Measurements from ENCODE around the gene GAP43.

DNA sequence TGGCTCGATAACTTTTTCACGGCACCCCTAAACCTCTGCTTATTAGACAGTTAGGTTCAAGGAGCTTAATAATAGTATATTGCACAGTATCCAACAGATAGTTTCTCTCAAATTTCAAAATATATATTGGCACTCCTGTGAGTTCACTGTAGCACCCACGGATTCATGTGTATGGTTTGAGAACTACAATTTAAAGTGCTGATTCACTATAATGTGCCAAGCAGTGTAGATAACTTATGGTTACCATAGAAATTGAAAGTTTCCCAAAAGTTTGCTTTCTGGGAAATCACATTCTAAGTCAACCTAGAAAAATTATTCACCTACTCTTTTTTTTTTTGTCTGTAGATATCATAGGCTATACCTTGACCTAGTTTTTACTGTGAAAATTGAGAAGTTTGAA lies 86.6 kb downstream of the GAP43 start:
- TF ChIP-seq, protein P1, sequence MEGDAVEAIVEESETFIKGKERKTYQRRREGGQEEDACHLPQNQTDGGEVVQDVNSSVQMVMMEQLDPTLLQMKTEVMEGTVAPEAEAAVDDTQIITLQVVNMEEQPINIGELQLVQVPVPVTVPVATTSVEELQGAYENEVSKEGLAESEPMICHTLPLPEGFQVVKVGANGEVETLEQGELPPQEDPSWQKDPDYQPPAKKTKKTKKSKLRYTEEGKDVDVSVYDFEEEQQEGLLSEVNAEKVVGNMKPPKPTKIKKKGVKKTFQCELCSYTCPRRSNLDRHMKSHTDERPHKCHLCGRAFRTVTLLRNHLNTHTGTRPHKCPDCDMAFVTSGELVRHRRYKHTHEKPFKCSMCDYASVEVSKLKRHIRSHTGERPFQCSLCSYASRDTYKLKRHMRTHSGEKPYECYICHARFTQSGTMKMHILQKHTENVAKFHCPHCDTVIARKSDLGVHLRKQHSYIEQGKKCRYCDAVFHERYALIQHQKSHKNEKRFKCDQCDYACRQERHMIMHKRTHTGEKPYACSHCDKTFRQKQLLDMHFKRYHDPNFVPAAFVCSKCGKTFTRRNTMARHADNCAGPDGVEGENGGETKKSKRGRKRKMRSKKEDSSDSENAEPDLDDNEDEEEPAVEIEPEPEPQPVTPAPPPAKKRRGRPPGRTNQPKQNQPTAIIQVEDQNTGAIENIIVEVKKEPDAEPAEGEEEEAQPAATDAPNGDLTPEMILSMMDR (IDR thresholded peaks at IDR 0.05; ENCODE audit: insufficient read depth, low read length, poor library complexity, severe bottlenecking): no peak
- TF ChIP-seq EZH2phosphoT487 (conservative IDR thresholded peaks at IDR 0.05; ENCODE audit: low read length): no peak
